Suprapubic skin (tissue), 4 donors: Measurements from ENCODE around the gene MYL6B.

Experiments used
- CTCF ChIP-seq, 2 donors: fragments of 200-600 bp in 1 of 2; fragments of 450-650 bp in 1 of 2; sonication (generic) in 1 of 2; IDR thresholded peaks; one replicate each; pipeline ENCODE4 v1.5.1; 2016 to 2019; ENCODE audit warnings: antibody characterized with exemption in 2 of 2, mild to moderate bottlenecking in 1 of 2, moderate library complexity in 1 of 2
- EP300 ChIP-seq: sonication (generic); formaldehyde crosslinking; IDR thresholded peaks from one replicate; pipeline ENCODE4 v1.6.1; 2017; ENCODE audit warnings: antibody characterized with exemption
- POLR2A ChIP-seq, 2 donors: fragments of 450-650 bp; IDR thresholded peaks; one replicate each; pipeline ENCODE4 v1.6.1; 2017; ENCODE audit warnings: antibody characterized with exemption in 2 of 2, mild to moderate bottlenecking in 2 of 2, moderate library complexity in 2 of 2
- POLR2AphosphoS5 ChIP-seq, 3 donors: sonication (generic); formaldehyde crosslinking; IDR thresholded peaks; one replicate each; pipeline ENCODE4 v1.6.1; 2017; ENCODE audit warnings: antibody characterized with exemption in 3 of 3

GRCh38 chr12:56160894-56161689 lies 8.7 kb downstream of the MYL6B start:
- no peak for TF ChIP-seq POLR2A (IDR thresholded peaks at IDR 0.05)
- TF ChIP-seq CTCF (IDR thresholded peaks at IDR 0.05), result no peak
- TF ChIP-seq EP300, result no peak
- TF ChIP-seq POLR2AphosphoS5 (IDR thresholded peaks at IDR 0.05), result no peak
